Activated CD8-positive, alpha-beta memory T cell treated with anti-CD3 and anti-CD28 coated beads, Interleukin-2, amount 50 U/mL, for 1 hour (primary cell): ENCODE results near the gene RNU2-63P.
"Not testable (repeated sequence)": the region's sequence is repeated elsewhere in the genome, so short reads cannot be mapped to it uniquely, and the experiment has no call there.

Experiments used
- DNase-seq: peaks from one replicate; pipeline ENCODE4 v3.0.0-alpha.2; 2020; ENCODE audit errors: extremely low read depth

RNU2-63P gene

DNA sequence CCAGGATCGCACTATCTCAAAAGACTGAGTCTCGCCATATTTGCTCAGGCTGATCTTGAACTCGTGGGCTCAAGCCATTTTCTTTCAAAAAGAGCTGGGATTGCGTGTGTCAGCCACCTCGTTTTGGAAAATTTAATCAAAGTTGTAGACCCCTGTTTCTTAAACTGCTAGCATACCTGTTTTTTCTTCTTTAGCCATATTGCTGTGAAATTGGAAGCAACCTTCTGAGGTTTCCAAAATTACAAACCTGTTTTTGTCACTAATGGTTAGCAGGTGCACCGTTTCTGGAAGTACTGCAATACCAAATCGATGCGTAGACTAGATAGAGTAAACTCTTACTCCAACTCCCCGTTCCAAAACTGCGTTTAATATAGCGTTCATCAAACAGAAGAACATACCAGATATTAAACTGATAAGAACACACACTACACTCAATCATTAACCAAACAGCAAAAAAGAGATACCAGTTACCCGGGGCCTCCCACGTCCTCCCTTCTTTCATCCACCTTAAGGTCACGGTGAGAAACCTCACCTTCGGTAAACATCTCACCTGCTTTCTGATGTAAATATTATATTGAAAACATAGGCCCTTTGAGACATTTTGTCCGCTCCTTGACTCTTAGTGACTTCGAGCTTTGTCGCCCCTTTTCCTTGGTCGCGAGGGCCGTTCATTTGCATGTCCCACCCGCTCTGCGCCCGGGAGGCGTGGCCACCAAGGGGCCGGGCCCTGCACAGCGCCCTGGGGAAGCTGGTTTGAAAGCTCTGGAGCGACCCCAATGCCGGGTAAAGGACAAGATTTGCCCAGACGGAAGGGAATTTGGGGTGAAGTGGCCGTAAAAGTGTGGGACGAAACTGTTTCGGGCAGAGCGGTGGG lies at the start of gene RNU2-63P:
TSS of gene RNU2-63P (minus strand) at position 462 of the 874 bp plus-strand sequence.
- peak; percentile 54 for DNase-seq

DNA sequence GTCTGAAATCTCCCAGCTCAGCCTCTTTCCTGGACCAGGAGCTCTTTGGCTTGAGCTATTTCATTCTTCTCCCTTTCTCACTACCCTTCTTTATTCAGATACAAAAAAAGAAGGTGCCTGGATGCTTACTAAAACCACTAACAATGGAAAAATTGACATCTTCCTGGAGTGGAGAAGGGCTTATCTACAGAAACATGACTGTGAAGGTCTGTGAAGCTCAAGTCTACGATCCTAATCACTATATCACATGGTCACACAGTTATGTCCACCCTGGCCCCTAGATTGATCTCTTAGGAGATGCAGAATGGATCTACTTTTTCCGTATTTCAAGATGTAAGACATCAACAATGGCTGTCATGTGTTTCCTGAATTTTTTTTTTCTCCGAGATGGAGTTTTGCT lies 44.9 kb upstream of the RNU2-63P start:
- no peak for DNase-seq

DNA sequence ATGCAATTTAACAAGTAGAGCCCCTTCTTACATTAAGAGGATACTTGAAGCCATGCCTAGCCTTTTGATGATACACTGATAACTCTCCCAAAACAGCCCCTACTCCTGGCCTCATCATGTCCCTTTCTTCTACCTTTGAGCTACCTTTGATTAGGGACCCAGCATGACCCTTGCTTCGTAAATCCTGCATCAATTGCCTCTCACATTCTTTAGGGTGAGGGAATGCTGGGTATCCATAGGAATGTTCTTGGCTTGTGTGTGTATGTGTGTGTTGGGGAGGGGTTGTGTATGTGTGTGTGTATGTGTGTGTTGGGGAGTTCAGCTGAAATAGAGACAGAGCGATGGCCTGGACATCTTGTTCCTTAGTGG lies 44.5 kb upstream of the RNU2-63P start:
- DNase-seq: no peak

DNA sequence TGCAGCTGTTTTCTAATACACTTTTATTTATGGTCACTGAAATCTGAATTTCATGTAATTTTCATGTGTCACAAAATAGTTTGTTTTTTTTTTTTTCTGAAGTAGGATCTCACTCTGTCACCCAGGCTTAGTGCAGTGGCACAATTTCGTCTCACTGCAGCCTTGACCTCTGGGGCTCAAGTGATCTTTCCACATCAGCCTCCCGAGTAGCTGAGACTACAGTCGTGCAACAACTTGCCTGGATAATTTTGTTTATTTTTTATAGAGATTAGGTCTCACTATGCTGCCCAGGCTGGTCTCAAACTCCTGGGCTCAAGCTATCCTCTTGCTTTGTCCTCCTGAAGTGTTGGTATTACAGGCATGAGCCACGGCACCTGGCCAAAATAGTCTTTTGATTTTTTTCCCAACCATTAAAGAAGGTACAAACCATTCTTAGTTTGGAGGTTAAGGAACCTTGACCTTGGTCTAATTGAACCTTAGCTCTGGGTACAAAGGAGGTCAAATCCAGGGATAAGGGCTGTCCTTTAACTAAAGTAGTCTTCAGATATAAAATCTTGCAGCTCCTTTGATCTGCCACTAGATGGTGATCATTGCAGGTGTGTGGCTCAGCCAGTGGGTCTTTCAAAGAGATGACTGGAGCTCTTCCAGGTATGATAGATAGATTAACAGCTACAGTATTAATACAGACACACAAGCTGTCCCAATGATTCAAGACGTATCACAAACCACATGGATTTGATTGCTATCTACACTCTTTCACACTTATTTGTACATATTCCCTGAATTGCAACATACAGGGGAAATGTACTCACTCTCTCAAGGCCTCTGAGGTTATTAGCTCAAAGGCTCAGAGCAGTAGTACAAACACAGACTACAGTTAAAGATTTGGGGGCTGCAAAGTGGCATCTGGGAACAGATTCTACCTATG lies 43.9 kb upstream of the RNU2-63P start:
- DNase-seq: no peak

DNA sequence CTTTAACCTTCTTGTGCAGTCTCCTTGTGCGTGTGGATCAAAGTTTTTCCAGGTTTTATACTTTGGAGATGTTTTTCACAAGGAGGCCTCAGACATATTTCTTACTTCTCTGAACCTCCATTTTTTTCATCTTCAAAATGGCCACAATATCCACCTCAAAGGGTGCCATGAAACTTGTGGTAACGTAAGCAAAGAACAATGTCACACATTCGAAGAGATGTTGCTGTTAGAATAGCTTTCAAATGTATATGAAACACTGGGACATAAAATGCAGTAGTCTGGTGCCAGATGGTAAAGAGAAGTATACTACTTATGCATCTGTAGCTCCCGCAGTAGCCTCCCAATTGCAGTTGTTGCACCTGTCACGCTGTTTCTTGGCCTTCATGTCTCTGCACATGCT lies 41.8 kb upstream of the RNU2-63P start:
- no peak for DNase-seq

DNA sequence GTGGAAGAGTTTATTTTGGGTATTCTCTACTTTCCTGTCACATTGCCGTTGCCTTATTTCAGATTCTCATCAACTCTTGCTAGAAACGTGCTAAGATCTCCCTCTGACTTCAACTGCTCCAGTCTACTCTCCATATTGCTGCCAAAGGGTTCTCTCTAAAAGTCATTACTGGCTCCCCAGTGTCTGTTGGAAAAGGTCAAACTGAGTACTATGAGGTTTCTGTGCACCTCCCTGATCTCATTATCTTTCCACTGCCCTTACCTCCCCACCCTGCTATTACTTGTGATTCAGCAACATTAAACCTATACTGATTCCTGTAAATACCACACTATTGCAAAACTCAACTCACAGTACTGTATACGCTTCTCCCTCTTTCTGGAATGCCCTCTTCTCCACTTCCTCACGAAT lies 41.1 kb upstream of the RNU2-63P start:
- DNase-seq: no peak

DNA sequence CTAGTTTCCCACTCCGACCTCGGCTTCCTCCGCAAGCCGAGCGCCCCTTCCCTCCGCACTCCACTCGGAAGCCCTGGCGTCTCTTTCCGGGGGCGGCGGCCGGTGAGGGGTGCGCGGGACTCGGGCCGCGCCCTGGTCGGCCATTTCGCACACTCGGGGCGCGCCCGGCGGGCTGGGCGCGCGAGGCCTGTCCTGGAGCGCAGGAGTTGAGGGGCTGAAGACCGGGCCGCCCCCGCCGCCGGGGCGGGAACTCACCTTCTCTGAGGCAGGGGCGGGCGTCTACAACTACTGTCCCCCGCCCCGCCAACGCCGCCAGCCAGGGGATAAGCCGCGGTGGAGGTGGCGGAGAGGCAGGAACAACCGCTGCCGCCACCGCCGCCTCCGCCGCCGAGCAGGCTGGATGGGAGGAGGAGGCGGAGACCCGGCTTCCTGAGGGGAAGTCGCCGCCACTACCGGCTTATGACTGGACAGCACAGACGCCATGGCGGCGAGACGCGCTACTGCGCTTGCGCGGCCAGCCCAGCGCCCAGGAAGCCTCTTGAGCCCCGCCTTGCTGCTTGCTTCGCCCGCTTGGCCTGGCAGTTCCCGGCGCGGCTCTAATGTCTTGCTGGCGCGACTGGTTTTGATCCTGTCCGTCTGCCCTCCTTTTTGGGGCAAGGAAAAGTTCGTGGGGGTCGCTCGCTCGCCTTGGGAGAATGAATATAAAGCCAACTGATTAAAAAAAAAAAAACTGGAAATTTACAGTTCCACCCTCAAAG lies 39.2 kb upstream of the RNU2-63P start, which contains the start of gene KRCC1:
TSS of gene KRCC1 (minus strand) at position 413 of the 758 bp plus-strand sequence. CDS start 27,220 bp downstream, outside the sequence.
- peak; percentile 75 for DNase-seq

DNA sequence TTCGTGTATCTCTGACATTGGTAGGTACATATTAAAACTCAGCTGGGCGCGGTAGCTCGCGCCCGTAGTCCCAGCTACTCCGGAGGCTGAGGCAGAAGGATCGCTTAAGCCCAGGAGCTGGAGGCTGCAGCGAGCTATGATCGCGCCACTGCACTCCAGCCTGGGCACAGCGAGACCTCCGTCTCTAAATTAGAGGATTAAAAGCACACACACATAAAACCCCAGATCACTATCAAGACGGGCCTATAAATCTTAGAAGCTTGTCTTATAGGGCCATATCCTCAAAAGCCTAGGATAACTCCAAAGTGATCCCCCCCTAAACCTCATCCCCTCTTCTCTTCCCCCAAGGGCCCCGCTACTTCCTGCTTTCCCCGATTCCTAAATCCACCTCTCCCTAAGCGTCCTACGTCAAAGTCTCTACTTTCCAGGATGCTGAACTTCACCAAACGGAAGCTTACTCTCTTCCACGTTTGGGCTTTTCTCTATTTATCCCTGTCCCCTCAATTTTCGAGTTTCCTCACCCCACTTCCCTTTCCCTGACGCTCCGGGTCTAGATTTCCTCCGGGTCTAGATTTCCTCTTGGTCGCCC lies 38.5 kb upstream of the RNU2-63P start:
- DNase-seq: no peak

DNA sequence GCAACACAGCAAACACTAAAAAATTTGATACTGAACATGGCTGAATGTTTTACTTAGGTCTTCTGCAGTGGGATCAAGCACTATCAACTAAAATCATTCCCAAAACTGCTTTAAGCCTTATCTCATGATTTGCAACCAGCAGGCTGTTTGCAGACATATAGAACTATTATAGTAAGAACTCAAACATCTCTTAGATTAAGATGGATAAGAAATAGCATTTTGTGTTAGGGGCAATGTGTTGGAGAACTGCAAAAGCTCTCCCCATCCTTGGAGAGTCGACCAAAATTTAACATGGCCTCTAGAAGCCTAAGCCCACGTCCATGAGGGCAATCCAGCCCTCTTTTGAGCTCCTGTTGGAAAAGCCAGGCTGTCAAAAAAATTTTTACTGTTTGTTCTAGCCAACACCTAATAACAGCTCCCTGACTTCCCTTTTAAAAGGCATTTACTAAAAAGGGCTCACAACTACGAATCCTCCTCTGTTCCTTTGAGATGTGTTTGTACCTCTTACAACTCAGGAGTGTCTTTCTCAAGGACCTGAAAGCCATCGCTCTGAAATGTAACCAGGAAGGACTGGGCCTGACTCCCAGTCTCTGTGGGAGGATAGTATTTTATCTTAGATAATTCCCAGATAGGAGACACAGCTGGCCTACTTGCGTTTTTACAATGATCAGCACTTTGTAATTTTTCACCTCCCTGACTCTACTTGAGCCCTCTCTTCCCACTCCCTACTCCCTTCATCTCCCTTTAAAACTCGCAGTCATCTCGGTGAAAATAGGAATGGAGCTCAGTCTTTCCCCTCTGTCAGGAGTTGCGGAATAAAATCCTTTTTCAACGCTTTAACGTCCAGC lies 37.8 kb upstream of the RNU2-63P start:
- no peak for DNase-seq

DNA sequence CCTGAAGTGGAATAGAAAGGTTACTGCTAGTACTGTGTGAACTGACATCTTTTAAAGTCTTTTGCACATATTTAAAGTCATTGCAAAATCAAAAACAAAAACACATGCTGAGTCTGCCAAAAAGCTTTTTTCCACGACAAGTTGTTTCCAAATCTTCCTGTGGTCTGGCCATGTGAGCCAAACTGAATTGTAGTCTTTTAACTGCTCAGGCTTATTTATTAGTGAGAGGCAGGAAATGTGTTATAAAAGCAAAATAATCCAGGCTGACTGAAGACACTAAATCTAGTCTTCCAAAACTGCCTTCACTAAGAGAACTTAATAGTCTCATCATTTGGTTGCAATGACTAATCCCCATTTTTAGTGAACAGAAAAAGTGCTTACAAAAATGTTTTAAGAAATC lies 36.9 kb upstream of the RNU2-63P start:
- DNase-seq: no peak

DNA sequence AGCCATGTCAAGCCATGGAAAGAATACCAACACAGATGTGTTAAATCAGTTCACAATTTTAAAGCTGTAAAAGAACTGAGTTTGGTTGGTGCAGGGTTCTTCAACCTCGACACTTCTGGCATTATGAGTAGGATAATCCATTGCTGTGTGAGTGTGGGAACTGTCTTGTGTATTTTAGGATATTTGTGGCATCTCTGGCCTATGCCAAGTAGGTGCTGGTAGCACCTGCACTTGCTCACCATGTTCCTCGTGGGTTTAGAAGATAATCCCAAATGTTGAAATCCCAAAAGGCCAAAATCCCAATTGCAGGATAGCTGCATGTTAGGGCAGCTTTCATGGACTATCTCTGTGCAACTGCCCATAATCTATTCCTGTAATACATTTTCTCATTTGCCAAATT lies 35.4 kb upstream of the RNU2-63P start:
- DNase-seq: no peak

DNA sequence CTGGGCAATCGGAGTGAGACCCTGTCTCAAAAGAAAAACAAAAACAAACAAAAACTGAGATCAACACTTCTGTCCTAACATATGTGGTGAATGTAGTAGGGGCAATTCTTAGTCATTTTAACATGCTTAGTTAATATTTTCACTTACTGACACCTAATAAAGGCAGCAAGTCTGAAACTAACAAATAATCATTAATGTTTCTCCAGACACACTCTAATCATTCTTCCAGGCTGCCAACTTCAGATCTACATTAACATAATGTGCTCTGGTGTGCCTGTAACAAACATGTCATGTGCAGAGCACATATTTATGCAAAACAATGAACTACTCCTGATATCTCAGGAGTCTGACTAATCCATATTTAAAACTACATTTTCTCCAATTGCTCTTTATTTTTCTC lies 33.3 kb upstream of the RNU2-63P start:
- DNase-seq: no peak

DNA sequence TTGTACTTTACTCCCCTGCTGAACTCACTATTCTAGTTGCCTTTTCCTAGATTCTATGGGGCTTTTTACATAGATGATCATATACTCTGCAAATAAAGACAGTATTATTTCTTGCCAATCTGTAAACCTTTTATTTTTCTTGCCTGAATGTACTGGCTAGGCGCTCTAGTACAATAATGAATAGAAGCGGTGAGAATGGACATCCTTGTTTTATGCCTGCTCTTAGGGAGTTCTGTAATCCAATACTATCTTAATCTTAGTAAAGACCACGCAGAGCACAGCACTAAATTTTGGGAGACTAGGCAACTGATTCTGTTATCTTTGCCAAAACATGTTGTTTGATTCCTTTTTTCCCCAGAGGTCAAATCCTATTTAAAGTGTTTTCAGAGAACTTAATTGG lies 32.2 kb upstream of the RNU2-63P start:
- no peak for DNase-seq

DNA sequence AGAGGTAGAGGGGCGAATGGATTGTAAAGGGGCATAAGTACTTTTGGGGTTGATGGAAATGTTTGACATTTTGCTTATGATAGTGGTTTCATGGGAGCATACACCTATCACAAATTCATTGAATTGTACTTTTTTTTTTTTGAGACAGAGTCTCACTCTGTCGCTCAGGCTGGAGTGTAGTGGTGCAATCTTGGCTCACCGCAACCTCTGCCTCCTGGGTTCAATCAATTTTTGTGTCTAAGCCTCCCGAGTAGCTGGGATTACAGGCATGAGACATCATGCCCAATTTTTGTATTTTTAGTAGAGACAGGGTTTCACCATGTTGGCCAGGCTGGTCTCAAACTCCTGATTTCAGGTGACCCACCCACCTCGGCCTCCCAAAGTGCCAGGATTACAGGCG lies 29.2 kb upstream of the RNU2-63P start:
- DNase-seq: not testable (repeated sequence)

DNA sequence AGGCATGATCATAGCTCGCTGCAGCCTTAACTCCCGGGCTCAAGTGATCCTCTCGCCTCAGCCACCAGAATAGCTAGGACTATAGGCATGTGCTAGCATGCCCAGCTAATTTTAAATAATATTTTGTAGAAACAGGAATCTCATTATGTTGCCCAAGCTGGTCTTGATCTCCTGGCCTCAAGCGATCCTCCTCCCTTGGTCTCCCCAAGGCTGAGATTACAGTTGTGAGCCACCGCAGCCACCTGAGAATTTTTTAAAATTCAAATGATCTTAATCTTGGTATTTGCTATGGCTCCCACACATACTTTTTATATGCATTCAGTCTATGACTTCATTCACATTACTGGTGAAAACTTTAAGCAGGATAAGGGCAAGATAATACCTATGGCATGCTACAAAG lies 26.1 kb upstream of the RNU2-63P start:
- no peak for DNase-seq

DNA sequence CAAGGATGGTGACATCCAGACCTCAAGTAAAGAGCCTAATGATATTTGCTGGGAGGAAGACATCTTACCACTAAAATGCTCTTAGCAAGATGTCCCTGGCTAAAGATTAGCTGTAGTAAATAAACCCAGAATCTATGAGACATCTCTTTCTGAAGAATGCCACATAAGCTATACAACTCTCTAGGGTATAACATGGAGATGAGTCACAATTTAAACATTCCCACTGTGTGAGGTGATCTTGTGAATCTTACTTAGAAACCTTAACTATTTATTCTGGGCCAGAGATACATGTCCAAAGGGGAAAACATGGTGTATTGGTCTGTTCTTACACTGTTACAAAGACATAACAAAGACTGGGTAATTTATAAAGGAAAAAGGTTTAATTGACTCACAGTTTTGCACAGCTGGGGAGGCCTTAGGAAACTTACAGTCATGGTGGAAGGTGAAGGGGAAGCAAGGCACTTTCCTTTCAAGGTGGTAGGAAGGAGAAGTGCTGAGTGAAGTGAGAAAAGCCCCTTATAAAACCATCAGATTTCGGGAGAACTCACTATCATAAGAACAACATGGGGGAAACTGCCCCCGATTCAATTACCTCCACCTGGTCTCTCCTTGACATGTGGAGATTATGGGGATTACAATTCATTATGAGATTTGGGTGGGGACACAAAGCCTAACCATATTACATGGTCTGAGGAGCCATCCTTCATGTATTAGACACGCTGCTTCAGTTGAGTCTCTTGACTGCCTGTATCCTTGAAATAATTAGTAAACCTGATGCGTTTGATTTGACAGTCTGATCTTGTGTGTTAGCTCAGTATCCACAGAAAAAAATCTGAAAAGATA lies 22.1 kb upstream of the RNU2-63P start:
- no peak for DNase-seq

DNA sequence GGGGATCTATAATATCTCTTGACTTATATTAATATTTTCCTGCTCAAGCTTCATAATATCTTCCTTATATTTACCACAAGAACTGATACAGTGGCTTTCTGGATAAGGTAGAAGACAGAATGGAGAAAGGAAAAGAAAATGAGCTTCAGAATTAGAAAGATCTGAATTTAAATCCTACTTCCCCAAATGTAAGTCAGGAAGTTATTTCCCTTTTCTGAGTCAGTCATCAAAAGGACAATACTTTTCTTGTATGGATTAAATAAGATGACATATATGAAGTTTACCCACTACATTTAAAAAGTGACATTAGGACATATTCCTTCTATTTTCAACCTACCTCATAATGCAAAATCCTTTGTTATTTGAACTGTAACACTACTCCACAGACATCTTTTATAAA lies 20.3 kb upstream of the RNU2-63P start:
- no peak for DNase-seq

DNA sequence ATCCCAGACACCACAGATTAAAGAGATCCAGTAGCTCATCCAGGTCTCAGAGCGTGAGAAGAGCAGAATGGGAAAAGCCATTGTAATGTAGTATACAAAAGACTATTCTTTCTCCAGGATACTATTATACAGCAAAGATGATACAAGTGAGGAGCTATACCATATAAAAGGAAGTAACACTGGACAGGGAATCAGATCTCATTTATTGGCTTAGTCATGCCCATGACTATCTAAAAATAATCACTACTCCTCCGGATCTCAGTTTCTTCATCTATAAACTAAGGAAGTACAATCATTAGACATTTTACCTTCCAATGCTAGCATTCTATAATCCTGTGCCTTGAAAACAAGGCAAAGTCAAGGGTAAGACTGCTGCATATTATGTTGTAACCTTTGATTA lies 19.8 kb upstream of the RNU2-63P start:
- no peak for DNase-seq

DNA sequence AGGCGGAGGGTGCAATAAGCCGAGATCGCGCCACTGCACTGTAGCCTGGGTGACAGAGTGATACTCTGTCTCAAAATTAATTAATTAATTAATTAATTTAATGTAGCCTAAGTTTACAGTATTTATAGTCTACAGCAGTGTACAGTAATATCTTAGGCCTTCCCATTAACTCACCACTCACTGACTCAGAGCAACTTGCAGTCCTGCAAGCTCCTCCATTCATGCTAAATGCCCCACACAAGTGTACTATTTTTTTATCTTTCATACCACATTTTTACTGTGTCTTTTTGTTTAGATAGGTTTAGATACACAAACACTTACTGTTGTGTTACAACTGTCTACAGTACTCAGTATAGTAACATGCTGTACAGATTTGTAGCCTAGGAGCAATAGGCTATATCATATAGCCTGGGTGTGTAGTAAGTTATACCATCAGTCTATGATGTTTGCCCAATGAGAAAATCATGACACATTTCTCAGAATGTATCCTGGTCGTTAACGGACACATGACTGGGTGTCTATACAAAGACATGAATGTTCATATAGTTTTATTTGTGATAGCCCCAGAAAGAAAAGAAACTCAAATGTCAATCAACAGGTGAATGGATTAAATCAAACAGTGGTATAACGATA lies 15.8 kb upstream of the RNU2-63P start:
- DNase-seq: no peak
